Loucy (cell line): ENCODE data around the gene SETBP1.

Experiments used
- H2AFZ ChIP-seq: fragments of 200-600 bp; sonication (generic); 2 replicates; pipeline ENCODE4 v1.6.0; 2016; ENCODE audit warnings: antibody characterized with exemption, mild to moderate bottlenecking, low read length, moderate library complexity
- H3F3A ChIP-seq: fragments of 200-600 bp; 2 replicates; pipeline ENCODE4 v1.6.0; 2016; ENCODE audit warnings: antibody characterized with exemption, low read depth, mild to moderate bottlenecking
- H3K27me3 ChIP-seq: fragments of 200-600 bp; sonication (generic); 2 replicates; pipeline ENCODE4 v1.6.1; 2014; ENCODE audit warnings: low read length, mild to moderate bottlenecking; ENCODE audit not compliant: insufficient read depth, poor library complexity, severe bottlenecking
- H3K36me3 ChIP-seq: fragments of 200-600 bp; sonication (generic); 2 replicates; pipeline ENCODE4 v1.6.1; 2016; ENCODE audit warnings: low read length; ENCODE audit not compliant: insufficient read depth
- H3K4me1 ChIP-seq: fragments of 200-600 bp; sonication (generic); 2 replicates; pipeline ENCODE4 v1.5.1; 2014; ENCODE audit warnings: low read length, mild to moderate bottlenecking; ENCODE audit not compliant: insufficient read depth, poor library complexity, severe bottlenecking
- H3K4me2 ChIP-seq: fragments of 200-600 bp; sonication (generic); 2 replicates; pipeline ENCODE4 v1.6.0; 2014; ENCODE audit warnings: antibody characterized with exemption, low read length, low read depth, mild to moderate bottlenecking; ENCODE audit not compliant: poor library complexity, severe bottlenecking
- H3K4me3 ChIP-seq: fragments of 200-600 bp; sonication (generic); 2 replicates; pipeline ENCODE4 v1.5.1; 2014; ENCODE audit warnings: low read length, mild to moderate bottlenecking, mixed read lengths; ENCODE audit not compliant: poor library complexity, severe bottlenecking
- H3K79me2 ChIP-seq: fragments of 200-600 bp; sonication (generic); 2 replicates; pipeline ENCODE4 v1.6.1; 2014; ENCODE audit warnings: low read length; ENCODE audit not compliant: insufficient read depth
- H3K9ac ChIP-seq: fragments of 200-600 bp; sonication (generic); 2 replicates; pipeline ENCODE4 v1.6.0; 2014; ENCODE audit warnings: mild to moderate bottlenecking, low read depth, low read length, moderate library complexity; ENCODE audit not compliant: poor library complexity, severe bottlenecking
- H3K9me2 ChIP-seq: fragments of 200-600 bp; sonication (generic); replicated peaks from 2 replicates; pipeline ENCODE4 v1.6.1; 2016; ENCODE audit warnings: low read depth, low read length, mixed read lengths
- H3K9me3 ChIP-seq: fragments of 200-600 bp; sonication (generic); 2 replicates; pipeline ENCODE4 v1.6.1; 2014; ENCODE audit warnings: mild to moderate bottlenecking, antibody characterized with exemption, low read length, low read depth; ENCODE audit not compliant: insufficient read depth
- H4K20me1 ChIP-seq: fragments of 200-600 bp; sonication (generic); 2 replicates; pipeline ENCODE4 v1.6.0; 2014; ENCODE audit warnings: antibody characterized with exemption, low read length, mild to moderate bottlenecking; ENCODE audit not compliant: insufficient read depth, poor library complexity, severe bottlenecking
- CTCF ChIP-seq: fragments of 200-600 bp; sonication (generic); conservative IDR thresholded peaks from 2 replicates; pipeline ENCODE4 v1.5.1; 2014; ENCODE audit warnings: mild to moderate bottlenecking, antibody characterized with exemption, low read length
- EZH2phosphoT487 ChIP-seq: fragments of 200-600 bp; IDR thresholded peaks from 2 replicates; pipeline ENCODE4 v1.6.1; 2018; ENCODE audit warnings: antibody characterized with exemption, mild to moderate bottlenecking, moderate library complexity, borderline replicate concordance

The SETBP1 gene

GRCh38 chr18:44697315-44697714 is 16.6 kb downstream of the SETBP1 start:
- Histone ChIP-seq H4K20me1 (peaks cover 17% of the 10 kb centered on the region), H3K36me3 (peaks cover 11% of the 10 kb centered on the region; the same call in 1 of the 2 replicates), H3K4me2 (no peak overlapping the region), H3K4me3 (no peak overlapping the region), H3K4me1 (peaks cover 25% of the 10 kb centered on the region), H3K9ac (no peak overlapping the region), H3K9me2 (no peaks in the 10 kb centered on the region), H3K79me2 (peaks cover 85% of the 10 kb centered on the region), H3K9me3 (no peaks in the 10 kb centered on the region), H3K27me3 (no peaks in the 10 kb centered on the region), H2AFZ (no peak overlapping the region), H3F3A (no peaks in the 10 kb centered on the region)
- TF ChIP-seq CTCF = no peak
- TF ChIP-seq EZH2phosphoT487 = no peak

- Histone ChIP-seq H4K20me1 (peaks cover 11% of the 10 kb centered on the region), H3K27me3 (no peaks in the 10 kb centered on the region), H3K4me2 (no peak overlapping the region), H3K79me2 (peaks cover 83% of the 10 kb centered on the region), H3K9ac (no peak overlapping the region), H3K9me3 (no peaks in the 10 kb centered on the region), H3K4me3 (no peak overlapping the region), H3K9me2 (no peaks in the 10 kb centered on the region), H2AFZ (no peak overlapping the region), H3K36me3 (peaks cover 23% of the 10 kb centered on the region; the same call in 1 of the 2 replicates), H3K4me1 (peaks cover 25% of the 10 kb centered on the region), H3F3A (no peaks in the 10 kb centered on the region)
- TF ChIP-seq EZH2phosphoT487 (no peak), CTCF (no peak)
Observed at GRCh38 chr18:44698518-44698917, 17.8 kb downstream of the SETBP1 start.

- no peaks in the 10 kb centered on the region for H3F3A ChIP-seq
- peaks cover 35% of the 10 kb centered on the region; the same call in 1 of the 2 replicates for H3K36me3 ChIP-seq
- peak overlapping the region; percentile 21 for H3K4me2 ChIP-seq
- H3K4me1 ChIP-seq = peaks cover 25% of the 10 kb centered on the region
- H3K27me3 ChIP-seq = no peaks in the 10 kb centered on the region
- H3K4me3 ChIP-seq = no peak overlapping the region
- H3K9me3 ChIP-seq = no peaks in the 10 kb centered on the region
- peak overlapping the region; percentile 3 for H3K9ac ChIP-seq
- TF ChIP-seq CTCF = no peak
- TF ChIP-seq EZH2phosphoT487 = no peak
- H3K79me2 ChIP-seq = peaks cover 83% of the 10 kb centered on the region
- H3K9me2 ChIP-seq = no peaks in the 10 kb centered on the region
- peaks cover 11% of the 10 kb centered on the region for H4K20me1 ChIP-seq
- no peak overlapping the region for H2AFZ ChIP-seq
Observed at GRCh38 chr18:44699572-44700261, 19.0 kb downstream of the SETBP1 start.
